ENCODE measurements around the gene HACL1. TPM values are rescaled to one million over a fixed set of nuclear protein-coding genes. Genes with fewer than 3 reads are reported as not detected.
A peak's percentile ranks its signal among the peaks of the same experiment; 100 is the strongest.

Gene HACL1
- total RNA-seq, 2 experiments from 2014 or later: 29.9 to 30.0 TPM

GRCh38 chr3:15601046-15601398 lies 347 bp downstream of the HACL1 start:
- Mint-ChIP-seq H3K27me3 (no peaks in the 10 kb centered on the region), H3K27ac (peak overlapping the region; percentile 94), H3K4me1 (ENCODE audit: low read depth) (peaks cover 42% of the 10 kb centered on the region), H3K9me3 (peaks cover 3% of the 10 kb centered on the region), H3K36me3 (peaks cover 18% of the 10 kb centered on the region), H3K4me3 (peak overlapping the region; percentile 99)
- CTCF ChIA-PET: interaction anchor here (0.9 to 1.1 kb wide), 2 partner anchors 29 to 210 kb away, joined by 3 read pairs; no protein-coding TSS in a partner anchor
- DNase-seq: no peak
- intact Hi-C loops (cut with micrococcal nuclease): loop anchor here (1.0 to 2.0 kb wide), 7 partner anchors 30 to 664 kb away; partner anchors contain the start of genes CAPN7 and OXNAD1
- POLR2A ChIA-PET: interaction anchor here (0.7 to 1.6 kb wide), 3 partner anchors 25 to 395 kb away, joined by 3 read pairs; partner anchors contain the start of gene CAPN7

GRCh38 chr3:15595955-15596354 lies 5.4 kb downstream of the HACL1 start:
- H3K27me3 Mint-ChIP-seq: no peaks in the 10 kb centered on the region
- peaks cover 13% of the 10 kb centered on the region for H3K36me3 Mint-ChIP-seq
- no peak overlapping the region for H3K4me3 Mint-ChIP-seq
- CTCF ChIA-PET: no interaction called here
- H3K9me3 Mint-ChIP-seq: no peaks in the 10 kb centered on the region
- peaks cover 25% of the 10 kb centered on the region for H3K4me1 Mint-ChIP-seq (ENCODE audit: low read depth)
- intact Hi-C loops (cut with micrococcal nuclease): no loop called here
- H3K27ac Mint-ChIP-seq: no peak overlapping the region
- POLR2A ChIA-PET: no interaction called here
- no peak for DNase-seq

GRCh38 chr3:15592968-15593367 lies 8.4 kb downstream of the HACL1 start:
- no peak for DNase-seq
- H3K27ac Mint-ChIP-seq: no peak overlapping the region
- H3K4me1 Mint-ChIP-seq (ENCODE audit: low read depth): peaks cover 2% of the 10 kb centered on the region
- H3K9me3 Mint-ChIP-seq: no peaks in the 10 kb centered on the region
- POLR2A ChIA-PET: no interaction called here
- intact Hi-C loops (cut with micrococcal nuclease): no loop called here
- CTCF ChIA-PET: no interaction called here
- no peak overlapping the region for H3K4me3 Mint-ChIP-seq
- H3K27me3 Mint-ChIP-seq: no peaks in the 10 kb centered on the region
- H3K36me3 Mint-ChIP-seq: peaks cover 14% of the 10 kb centered on the region

- Mint-ChIP-seq H3K4me3 (no peak overlapping the region), H3K4me1 (ENCODE audit: low read depth) (no peaks in the 10 kb centered on the region), H3K27ac (no peak overlapping the region), H3K36me3 (peaks cover 13% of the 10 kb centered on the region), H3K27me3 (no peaks in the 10 kb centered on the region), H3K9me3 (no peaks in the 10 kb centered on the region)
- ChIA-PET CTCF (no interaction called here), POLR2A (no interaction called here)
- DNase-seq: no peak
- intact Hi-C loops (cut with micrococcal nuclease): no loop called here
Measured at GRCh38 chr3:15591928-15592327, 9.4 kb downstream of the HACL1 start.

GRCh38 chr3:15591242-15591641 lies 10.1 kb downstream of the HACL1 start:
- POLR2A ChIA-PET: no interaction called here
- peaks cover 17% of the 10 kb centered on the region for H3K36me3 Mint-ChIP-seq
- H3K9me3 Mint-ChIP-seq: no peaks in the 10 kb centered on the region
- no peak overlapping the region for H3K27ac Mint-ChIP-seq
- CTCF ChIA-PET: no interaction called here
- H3K27me3 Mint-ChIP-seq: no peaks in the 10 kb centered on the region
- no peak overlapping the region for H3K4me3 Mint-ChIP-seq
- no peak for DNase-seq
- intact Hi-C loops (cut with micrococcal nuclease): no loop called here
- no peaks in the 10 kb centered on the region for H3K4me1 Mint-ChIP-seq (ENCODE audit: low read depth)

- DNase-seq: no peak
- POLR2A ChIA-PET: no interaction called here
- H3K36me3 Mint-ChIP-seq: peaks cover 22% of the 10 kb centered on the region
- H3K27ac Mint-ChIP-seq: no peak overlapping the region
- no peak overlapping the region for H3K4me3 Mint-ChIP-seq
- CTCF ChIA-PET: no interaction called here
- H3K27me3 Mint-ChIP-seq: no peaks in the 10 kb centered on the region
- intact Hi-C loops (cut with micrococcal nuclease): no loop called here
- H3K9me3 Mint-ChIP-seq: no peaks in the 10 kb centered on the region
- no peaks in the 10 kb centered on the region for H3K4me1 Mint-ChIP-seq (ENCODE audit: low read depth)
Measured at GRCh38 chr3:15585111-15585845, 16.1 kb downstream of the HACL1 start.

GRCh38 chr3:15581471-15582394 lies 19.6 kb downstream of the HACL1 start:
- intact Hi-C loops (cut with micrococcal nuclease): no loop called here
- no peak overlapping the region for H3K27ac Mint-ChIP-seq
- CTCF ChIA-PET: no interaction called here

GRCh38 chr3:15579051-15579450 lies 22.3 kb downstream of the HACL1 start:
- H3K4me3 Mint-ChIP-seq: no peak overlapping the region
- peaks cover 10% of the 10 kb centered on the region for H3K36me3 Mint-ChIP-seq
- ChIA-PET CTCF (interaction anchor here (0.7 kb wide), 1 partner anchor 1671 kb away, joined by 3 read pairs; no protein-coding TSS in a partner anchor), POLR2A (no interaction called here)
- no peaks in the 10 kb centered on the region for H3K9me3 Mint-ChIP-seq
- H3K27ac Mint-ChIP-seq: no peak overlapping the region
- H3K4me1 Mint-ChIP-seq (ENCODE audit: low read depth): no peaks in the 10 kb centered on the region
- no peak for DNase-seq
- no peaks in the 10 kb centered on the region for H3K27me3 Mint-ChIP-seq
- intact Hi-C loops (cut with micrococcal nuclease): no loop called here

More at GRCh38 chr3:15581471-15582394, 19.6 kb downstream of the HACL1 start:
- POLR2A ChIA-PET: interaction anchor here (0.6 kb wide), 1 partner anchor 11 kb away, joined by 3 read pairs; no protein-coding TSS in a partner anchor
- Mint-ChIP-seq H3K9me3 (no peaks in the 10 kb centered on the region), H3K4me1 (ENCODE audit: low read depth) (no peaks in the 10 kb centered on the region), H3K27me3 (no peaks in the 10 kb centered on the region), H3K36me3 (peaks cover 22% of the 10 kb centered on the region), H3K4me3 (no peak overlapping the region)
- no peak for DNase-seq

GRCh38 chr3:15578289-15578867 lies 23.0 kb downstream of the HACL1 start:
- ChIA-PET CTCF (interaction anchor here (0.7 kb wide), 1 partner anchor 1672 kb away, joined by 3 read pairs; no protein-coding TSS in a partner anchor), POLR2A (no interaction called here)
- intact Hi-C loops (cut with micrococcal nuclease): no loop called here
- Mint-ChIP-seq H3K27ac (no peak overlapping the region), H3K4me3 (no peak overlapping the region), H3K36me3 (peaks cover 10% of the 10 kb centered on the region), H3K4me1 (ENCODE audit: low read depth) (no peaks in the 10 kb centered on the region), H3K9me3 (no peaks in the 10 kb centered on the region), H3K27me3 (no peaks in the 10 kb centered on the region)
- DNase-seq: no peak

GRCh38 chr3:15576475-15576874 lies 24.9 kb downstream of the HACL1 start:
- ChIA-PET CTCF (no interaction called here), POLR2A (no interaction called here)
- intact Hi-C loops (cut with micrococcal nuclease): no loop called here
- H3K9me3 Mint-ChIP-seq: no peaks in the 10 kb centered on the region
- no peak overlapping the region for H3K27ac Mint-ChIP-seq
- peaks cover 12% of the 10 kb centered on the region for H3K36me3 Mint-ChIP-seq
- no peak for DNase-seq
- H3K4me3 Mint-ChIP-seq: no peak overlapping the region
- H3K4me1 Mint-ChIP-seq (ENCODE audit: low read depth): no peaks in the 10 kb centered on the region
- no peaks in the 10 kb centered on the region for H3K27me3 Mint-ChIP-seq

- Mint-ChIP-seq H3K36me3 (peaks cover 17% of the 10 kb centered on the region), H3K4me1 (ENCODE audit: low read depth) (peaks cover 1% of the 10 kb centered on the region), H3K9me3 (no peaks in the 10 kb centered on the region), H3K27ac (no peak overlapping the region), H3K4me3 (no peak overlapping the region), H3K27me3 (no peaks in the 10 kb centered on the region)
- ChIA-PET POLR2A (no interaction called here), CTCF (no interaction called here)
- DNase-seq: no peak
- intact Hi-C loops (cut with micrococcal nuclease): no loop called here
Measured at GRCh38 chr3:15575446-15575845, 25.9 kb downstream of the HACL1 start.

GRCh38 chr3:15572138-15572537 lies 29.2 kb downstream of the HACL1 start:
- intact Hi-C loops (cut with micrococcal nuclease): no loop called here
- ChIA-PET CTCF (no interaction called here), POLR2A (no interaction called here)
- Mint-ChIP-seq H3K27ac (no peak overlapping the region), H3K36me3 (peaks cover 16% of the 10 kb centered on the region), H3K27me3 (no peaks in the 10 kb centered on the region), H3K4me1 (ENCODE audit: low read depth) (peaks cover 10% of the 10 kb centered on the region), H3K9me3 (no peaks in the 10 kb centered on the region), H3K4me3 (no peak overlapping the region)
- DNase-seq: no peak

All from activated CD4-positive, alpha-beta memory T cell treated with anti-CD3 and anti-CD28 coated beads for 36 hours (primary cell).